Measurements from ENCODE around the gene IL1R2. TPM values are rescaled to one million over a fixed set of nuclear protein-coding genes. Genes with fewer than 3 reads are reported as not detected.

Gene IL1R2
- total and polyA plus RNA-seq, 2 of the 8 experiments (the other 6 are each of a cell fraction or from before 2014, with no cell fraction given): 0.06 TPM; not detected in 1

DNA sequence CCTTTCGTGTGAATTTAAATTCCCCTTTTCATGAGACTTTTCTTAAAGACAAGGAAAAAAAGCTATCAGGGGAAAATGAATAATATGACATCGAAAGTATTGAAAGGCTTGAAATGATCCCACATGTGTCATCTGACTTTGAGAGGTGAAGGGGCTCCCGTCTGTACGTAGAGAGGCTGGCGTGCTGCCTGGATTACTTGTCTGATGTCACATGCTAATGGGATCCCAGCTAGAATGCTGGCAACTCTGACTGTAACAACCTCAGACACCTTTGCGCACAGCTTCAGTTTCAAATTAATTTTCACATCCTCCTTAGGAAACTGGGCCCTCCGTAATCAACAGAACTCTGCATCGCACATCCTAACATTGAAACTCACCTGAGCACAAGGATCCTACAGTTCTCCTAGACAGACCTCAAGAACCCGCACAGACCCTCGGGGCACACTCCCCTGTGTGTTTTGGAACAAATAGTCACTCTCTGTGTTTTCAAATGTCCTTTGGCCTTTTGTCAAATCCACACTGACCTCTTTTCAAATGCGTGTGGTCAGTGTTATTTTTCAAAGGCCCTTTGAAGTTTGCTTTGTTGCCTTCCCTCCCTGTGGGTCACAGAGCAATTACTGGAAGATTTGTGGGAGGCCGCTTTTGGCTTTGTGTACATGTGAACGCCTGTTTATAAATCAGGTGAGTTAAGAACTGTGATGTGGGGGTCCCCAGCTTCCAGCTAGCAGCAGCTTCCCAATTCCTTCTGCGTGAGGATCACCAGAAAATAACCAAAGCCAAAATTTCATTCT is 65.9 kb downstream of the IL1R2 start:
- no peak overlapping the region for H3K4me2 ChIP-seq (ENCODE audit: insufficient read depth in 1 of 2, low read depth in 2 of 2, low read length in 2 of 2)
- no peak overlapping the region for H3K9ac ChIP-seq (replicated peaks in 1 of 4; ENCODE audit: extremely low read depth in 1 of 4, low read depth in 3 of 4, low read length in 3 of 4)
- H3K56ac ChIP-seq (replicated peaks; ENCODE audit: insufficient read length, low read depth, low read length): no peak overlapping the region
- H3K14ac ChIP-seq (ENCODE audit: insufficient read length): no peak overlapping the region
- H3K79me1 ChIP-seq (ENCODE audit: low read depth, low read length): no peaks in the 10 kb centered on the region
- no peak for DNase-seq (ENCODE audit: low read depth in 1 of 2, low spot score in 2 of 2)
- no peaks in the 10 kb centered on the region for H3K27me3 ChIP-seq (replicated peaks in 1 of 4; ENCODE audit: control insufficient read depth in 3 of 4, extremely low read depth in 1 of 4, insufficient read depth in 3 of 4, low read length in 3 of 4)
- H2AK5ac ChIP-seq (ENCODE audit: low read depth, low read length): no peak overlapping the region
- no peaks in the 10 kb centered on the region for H3K9me3 ChIP-seq (ENCODE audit: insufficient read depth in 2 of 2, low read depth in 1 of 2, low read length in 1 of 2)
- H4K91ac ChIP-seq (replicated peaks; ENCODE audit: insufficient read length, low read length): no peak overlapping the region
- no peak for FAIRE-seq
- H3K18ac ChIP-seq (ENCODE audit: extremely low read depth, low read length): no peak overlapping the region
- no peak overlapping the region for H2BK15ac ChIP-seq (ENCODE audit: low read length)
- POLR2A ChIA-PET (ENCODE audit: partially characterized antibody): interaction anchor here (1.2 kb wide), 1 partner anchor 12 kb away, joined by 3 read pairs; no protein-coding TSS in a partner anchor
- H4K5ac ChIP-seq (ENCODE audit: insufficient read length, low read depth, low read length): no peak overlapping the region
- no peak overlapping the region for H4K8ac ChIP-seq (ENCODE audit: extremely low read depth, insufficient read depth, low read length)
- no peak overlapping the region for H3K4me3 ChIP-seq (ENCODE audit: extremely low read depth in 1 of 4, insufficient read depth in 2 of 4, low read depth in 3 of 4, low read length in 4 of 4)
- H3K4me1 ChIP-seq (replicated peaks in 1 of 4; ENCODE audit: control insufficient read depth in 3 of 4, insufficient read depth in 4 of 4, low read length in 3 of 4): no peaks in the 10 kb centered on the region
- no peak overlapping the region for H2BK12ac ChIP-seq (ENCODE audit: low read depth, low read length)
- H2BK120ac ChIP-seq (replicated peaks; ENCODE audit: low read depth, low read length): no peak overlapping the region
- no peak overlapping the region for H2AFZ ChIP-seq (ENCODE audit: low read length)
- H3K27ac ChIP-seq (ENCODE audit: low read depth, low read length): no peak overlapping the region
- H3K23me2 ChIP-seq (ENCODE audit: low read depth, low read length): no peaks in the 10 kb centered on the region
- H3K4ac ChIP-seq (replicated peaks; ENCODE audit: insufficient read length, low read depth, low read length): no peak overlapping the region
- no peak overlapping the region for H2BK5ac ChIP-seq (ENCODE audit: low read depth, low read length)
- CTCF ChIA-PET (ENCODE audit: partially characterized antibody): interaction anchor here (0.5 to 3.1 kb wide), 7 partner anchors 17 to 559 kb away, joined by 3 to 12 read pairs (median 4); no protein-coding TSS in a partner anchor
- no peaks in the 10 kb centered on the region for H4K20me1 ChIP-seq (replicated peaks in 1 of 2; ENCODE audit: control insufficient read depth in 1 of 2, insufficient read depth in 2 of 2, low read length in 2 of 2)
- no peak overlapping the region for H2BK20ac ChIP-seq (ENCODE audit: low read length)
- TF ChIP-seq YY1 (IDR thresholded peaks at IDR 0.05; ENCODE audit: low read depth, low read length) (no peak), BCL11A (IDR thresholded peaks at IDR 0.05; ENCODE audit: low read depth in 2 of 2, low read length in 2 of 2) (no peak), SAP30 (IDR thresholded peaks at IDR 0.05; ENCODE audit: insufficient read depth, insufficient replicate concordance, low read length) (no peak), BRCA1 (IDR thresholded peaks at IDR 0.05; ENCODE audit: low read depth, low read length) (no peak), KDM4A (IDR thresholded peaks at IDR 0.05; ENCODE audit: low read depth, low read length, severe bottlenecking) (no peak), ASH2L (IDR thresholded peaks at IDR 0.05; ENCODE audit: low read length) (no peak), POLR2A (IDR thresholded peaks at IDR 0.05; ENCODE audit: control extremely low read depth in 1 of 2, low read depth in 2 of 2, low read length in 2 of 2) (no peak), SIN3A (conservative IDR thresholded peaks at IDR 0.05 in 1 of 2, IDR thresholded peaks at IDR 0.05 in 1 of 2; ENCODE audit: low read depth in 1 of 2, low read length in 2 of 2) (no peak), GTF2F1 (IDR thresholded peaks at IDR 0.05; ENCODE audit: borderline replicate concordance, low read depth, low read length) (no peak), CEBPB (IDR thresholded peaks at IDR 0.05; ENCODE audit: low read depth, low read length) (no peak), CBX5 (IDR thresholded peaks at IDR 0.05; ENCODE audit: low read depth, low read length) (no peak)
- TF ChIP-seq, protein P1, sequence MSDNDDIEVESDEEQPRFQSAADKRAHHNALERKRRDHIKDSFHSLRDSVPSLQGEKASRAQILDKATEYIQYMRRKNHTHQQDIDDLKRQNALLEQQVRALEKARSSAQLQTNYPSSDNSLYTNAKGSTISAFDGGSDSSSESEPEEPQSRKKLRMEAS (IDR thresholded peaks at IDR 0.05): no peak
- no peaks in the 10 kb centered on the region for H3K36me3 ChIP-seq (ENCODE audit: control insufficient read depth in 2 of 4, insufficient read depth in 4 of 4, low read length in 3 of 4)
- no peaks in the 10 kb centered on the region for H3K79me2 ChIP-seq (ENCODE audit: control insufficient read depth in 1 of 2, insufficient read depth in 2 of 2, low read length in 2 of 2)
- H3K23ac ChIP-seq (ENCODE audit: insufficient read length): no peak overlapping the region
- WGBS, 2 experiments (ENCODE audit: extremely low coverage in 1 of 2, insufficient coverage in 1 of 2, insufficient read length in 1 of 2, insufficient replicate concordance in 2 of 2, low coverage in 1 of 2, low lambda C conversion rate in 2 of 2, missing lambda C conversion rate in 1 of 2): 86% methylated on average over 14 of the region's 14 CpGs; no CpG with 5 or more reads in 1 of the 2 experiments
